H9 (cell line): ENCODE measurements around the gene MRPL36. TPM values are rescaled to one million over a fixed set of nuclear protein-coding genes. Genes with fewer than 3 reads are reported as not detected.

ENCODE experiments used
- DNase-seq: peaks from one replicate; pipeline ENCODE4 v3.0.0-alpha.2; 2017
- H2AFZ ChIP-seq: one replicate; pipeline ENCODE4 v1.6.1; 2013; ENCODE audit warnings: mild to moderate bottlenecking, low read length, control low read depth, moderate library complexity
- H2AK5ac ChIP-seq: 2 replicates; pipeline ENCODE4 v1.6.1; 2013; ENCODE audit warnings: low read length, control low read depth, mixed read lengths; ENCODE audit not compliant: insufficient read length
- H2BK120ac ChIP-seq: one replicate; pipeline ENCODE4 v1.6.1; 2013; ENCODE audit warnings: low read depth, mild to moderate bottlenecking, low read length, control low read depth, inconsistent platforms; ENCODE audit not compliant: poor library complexity, severe bottlenecking
- H2BK12ac ChIP-seq: 2 replicates; pipeline ENCODE4 v1.6.1; 2013; ENCODE audit warnings: low read length, control low read depth, mixed read lengths, low read depth; ENCODE audit not compliant: insufficient read length
- H2BK15ac ChIP-seq: 2 replicates; pipeline ENCODE4 v1.6.1; 2013; ENCODE audit warnings: low read depth, low read length, control low read depth
- H2BK20ac ChIP-seq: one replicate; pipeline ENCODE4 v1.6.1; 2013; ENCODE audit warnings: low read depth, mild to moderate bottlenecking, low read length, control low read depth, inconsistent platforms; ENCODE audit not compliant: poor library complexity, severe bottlenecking
- H2BK5ac ChIP-seq: 2 replicates; pipeline ENCODE4 v1.6.1; 2013; ENCODE audit warnings: low read length, control low read depth, mixed read lengths; ENCODE audit not compliant: insufficient read length
- H3K14ac ChIP-seq: 2 replicates; pipeline ENCODE4 v1.6.1; 2013; ENCODE audit warnings: low read length, control low read depth; ENCODE audit not compliant: insufficient read depth
- H3K18ac ChIP-seq: 2 replicates; pipeline ENCODE4 v1.6.1; 2013; ENCODE audit warnings: low read depth, mild to moderate bottlenecking, mixed read lengths, low read length, control low read depth; ENCODE audit not compliant: insufficient read length
- H3K23ac ChIP-seq: 2 replicates; pipeline ENCODE4 v1.6.1; 2013; ENCODE audit warnings: low read length, control low read depth, mixed read lengths, low read depth; ENCODE audit not compliant: insufficient read length
- H3K23me2 ChIP-seq: 2 replicates; pipeline ENCODE4 v1.6.1; 2013; ENCODE audit warnings: low read depth, mild to moderate bottlenecking, mixed read lengths, low read length, control low read depth; ENCODE audit not compliant: insufficient read length, poor library complexity, severe bottlenecking
- H3K27ac ChIP-seq: 2 replicates; pipeline ENCODE4 v1.5.1; 2013; ENCODE audit warnings: low read length, control low read depth, mixed read lengths, low read depth; ENCODE audit not compliant: insufficient read length
- H3K27me3 ChIP-seq: 2 replicates; pipeline ENCODE4 v1.6.1; 2013; ENCODE audit warnings: low read length, control low read depth, inconsistent platforms; ENCODE audit not compliant: insufficient read depth
- H3K4ac ChIP-seq: 2 replicates; pipeline ENCODE4 v1.6.1; 2013; ENCODE audit warnings: low read depth, mild to moderate bottlenecking, control low read depth, inconsistent platforms, low read length, moderate library complexity
- H3K4me1 ChIP-seq: 2 replicates; pipeline ENCODE4 v1.6.1; 2013; ENCODE audit warnings: low read length, control low read depth, inconsistent platforms; ENCODE audit not compliant: insufficient read depth
- H3K4me2 ChIP-seq: 2 replicates; pipeline ENCODE4 v1.6.1; 2013; ENCODE audit warnings: low read length, control low read depth, mixed read lengths; ENCODE audit not compliant: insufficient read length, insufficient read depth
- H3K56ac ChIP-seq: 2 replicates; pipeline ENCODE4 v1.6.1; 2013; ENCODE audit warnings: low read depth, mild to moderate bottlenecking, mixed read lengths, low read length, control low read depth; ENCODE audit not compliant: insufficient read length
- H3K79me1 ChIP-seq: 2 replicates; pipeline ENCODE4 v1.6.1; 2013; ENCODE audit warnings: low read depth, mild to moderate bottlenecking, moderate library complexity, low read length, control low read depth, inconsistent platforms; ENCODE audit not compliant: insufficient read depth, poor library complexity, severe bottlenecking
- H3K79me2 ChIP-seq: 2 replicates; pipeline ENCODE4 v1.6.1; 2013; ENCODE audit warnings: low read length, control low read depth, inconsistent platforms; ENCODE audit not compliant: insufficient read depth
- H3K9ac ChIP-seq: 2 replicates; pipeline ENCODE4 v1.6.1; 2013; ENCODE audit warnings: low read length, control low read depth, mixed read lengths; ENCODE audit not compliant: insufficient read length; ENCODE audit errors: extremely low read depth
- H3K9me3 ChIP-seq: one replicate; pipeline ENCODE4 v1.6.1; 2013; ENCODE audit warnings: low read depth, low read length, inconsistent platforms; ENCODE audit not compliant: control insufficient read depth
- H3T11ph ChIP-seq: one replicate; pipeline ENCODE4 v1.6.1; 2013; ENCODE audit warnings: mild to moderate bottlenecking, low read length, control low read depth, inconsistent platforms
- H4K20me1 ChIP-seq: one replicate; pipeline ENCODE4 v1.6.1; 2013; ENCODE audit not compliant: control insufficient read depth, insufficient read length, insufficient read depth
- H4K5ac ChIP-seq: 2 replicates; pipeline ENCODE4 v1.6.1; 2013; ENCODE audit warnings: low read depth, mild to moderate bottlenecking, mixed read lengths, low read length, control low read depth; ENCODE audit not compliant: insufficient read length
- H4K8ac ChIP-seq: replicated peaks from 2 replicates; pipeline ENCODE4 v1.6.1; 2013; ENCODE audit warnings: low read length, control low read depth, mixed read lengths, low read depth; ENCODE audit not compliant: insufficient read length
- H4K91ac ChIP-seq: 2 replicates; pipeline ENCODE4 v1.6.1; 2013; ENCODE audit warnings: low read depth, mild to moderate bottlenecking, moderate library complexity, mixed read lengths, low read length, control low read depth; ENCODE audit not compliant: insufficient read length
- H3K27ac Mint-ChIP-seq, 3 experiments: 2 replicates in 2 of 3; 3 replicates in 1 of 3; pipeline ENCODE4 v1.8.0; 2020 to 2021; ENCODE audit warnings: mixed read lengths in 3 of 3, mild to moderate bottlenecking in 1 of 3, moderate library complexity in 1 of 3
- H3K27me3 Mint-ChIP-seq: 2 replicates; pipeline ENCODE4 v1.8.0; 2021; ENCODE audit warnings: low read depth, mild to moderate bottlenecking, moderate library complexity, mixed read lengths
- H3K36me3 Mint-ChIP-seq, 3 experiments: 2 replicates in 2 of 3; 3 replicates in 1 of 3; pipeline ENCODE4 v1.8.0; 2020 to 2021; ENCODE audit warnings: low read depth in 3 of 3, mixed read lengths in 3 of 3; ENCODE audit not compliant: insufficient read depth in 1 of 3
- H3K4me1 Mint-ChIP-seq, 2 experiments: 2 replicates each; pipeline ENCODE4 v1.8.0; 2020; ENCODE audit warnings: mixed read lengths in 2 of 2
- H3K4me3 Mint-ChIP-seq, 2 experiments: 2 replicates in 1 of 2; 3 replicates in 1 of 2; pipeline ENCODE4 v1.8.0; 2020 to 2021; ENCODE audit warnings: mild to moderate bottlenecking in 2 of 2, mixed read lengths in 2 of 2, moderate library complexity in 1 of 2
- H3K9me3 Mint-ChIP-seq, 2 experiments: 2 replicates in 1 of 2; 3 replicates in 1 of 2; pipeline ENCODE4 v1.8.0; 2020; ENCODE audit warnings: mild to moderate bottlenecking in 2 of 2, mixed read lengths in 2 of 2, moderate library complexity in 1 of 2
- CTCF ChIP-seq: fragments of 200-600 bp; sonication (generic); conservative IDR thresholded peaks from 3 replicates; pipeline ENCODE4 v1.8.0; 2021; ENCODE audit warnings: antibody characterized with exemption, mild to moderate bottlenecking
- WGBS: extraction: QIAGEN DNeasy Blood & Tissue Kit; methylation state at CpG from one replicate; pipeline ENCODE4 v1.1.7; 2013; ENCODE audit warnings: missing lambda C conversion rate, low lambda C conversion rate, mixed read lengths; ENCODE audit not compliant: insufficient read length; ENCODE audit errors: extremely low coverage; 5-methylcytosine and 5-hydroxymethylcytosine counted together
- total RNA-seq: library from RNA; stranded (reverse); gene quantifications from 2 replicates; pipeline ENCODE4 v1.2.1, GENCODE V29; 2021

MRPL36 gene
- total RNA-seq, 1 experiment from 2014 or later, result 67.3 TPM

- no peak overlapping the region for H4K5ac ChIP-seq
- no peak overlapping the region for H3K23ac ChIP-seq
- no peaks in the 10 kb centered on the region for H3K23me2 ChIP-seq
- DNase-seq, result no peak
- no peak for TF ChIP-seq CTCF
- H4K91ac ChIP-seq, result no peak overlapping the region
- H3K9ac ChIP-seq, result no peak overlapping the region
- no peak overlapping the region for H3K14ac ChIP-seq
- no peak overlapping the region for H2AK5ac ChIP-seq
- H4K8ac ChIP-seq, result no peak overlapping the region
- no peaks in the 10 kb centered on the region for H4K20me1 ChIP-seq
- no peaks in the 10 kb centered on the region for H3K79me2 ChIP-seq
- no peak overlapping the region for H2BK12ac ChIP-seq
- no peaks in the 10 kb centered on the region for H3K36me3 Mint-ChIP-seq
- H3K4me1 Mint-ChIP-seq, result peaks cover 7 to 13% of the 10 kb centered on the region in 2 experiments; a peak in 3 of 4 replicates
- no peak overlapping the region for H2BK5ac ChIP-seq
- no peak overlapping the region for H2BK120ac ChIP-seq
- H3K4me1 ChIP-seq, result no peaks in the 10 kb centered on the region; the same call in 1 of the 2 replicates
- no peak overlapping the region for H3K18ac ChIP-seq
- H3K27me3 ChIP-seq, result no peaks in the 10 kb centered on the region; the same call in 1 of the 2 replicates
- WGBS, result no CpG with 5 or more reads among the region's 3 CpGs
- H3K27me3 Mint-ChIP-seq, result peaks cover 13% of the 10 kb centered on the region
- no peak overlapping the region for H3K4ac ChIP-seq
- no peak overlapping the region for H2BK15ac ChIP-seq
- no peaks in the 10 kb centered on the region for H3K9me3 Mint-ChIP-seq
- no peaks in the 10 kb centered on the region for H3K9me3 ChIP-seq
- no peak overlapping the region for H2BK20ac ChIP-seq
- no peak overlapping the region for H3T11ph ChIP-seq
- no peaks in the 10 kb centered on the region for H3K79me1 ChIP-seq
- H3K4me2 ChIP-seq, result no peak overlapping the region
- H3K27ac ChIP-seq, result no peak overlapping the region
- H2AFZ ChIP-seq, result no peak overlapping the region
- H3K27ac Mint-ChIP-seq, result no peak overlapping the region
- no peak overlapping the region for H3K56ac ChIP-seq
- no peak overlapping the region for H3K4me3 Mint-ChIP-seq
Measured at GRCh38 chr5:1765880-1766235, 33.8 kb downstream of the MRPL36 start.
